ENCODE measurements around the gene WSCD1.

Gene WSCD1

GRCh38 chr17:6046431-6046830, 23.7 kb upstream of the WSCD1 start:
- no peak overlapping the region for H3K4me3 ChIP-seq (ENCODE audit: low read length)
- no peak for DNase-seq (ENCODE audit: low read depth)
- TF ChIP-seq CTCF (conservative IDR thresholded peaks at IDR 0.05; ENCODE audit: low read length) = no peak

GRCh38 chr17:6046931-6047330, 23.2 kb upstream of the WSCD1 start:
- no peak for TF ChIP-seq CTCF (conservative IDR thresholded peaks at IDR 0.05; ENCODE audit: low read length)
- no peak for DNase-seq (ENCODE audit: low read depth)

GRCh38 chr17:6047966-6048365, 22.2 kb upstream of the WSCD1 start:
- no peak for TF ChIP-seq CTCF (conservative IDR thresholded peaks at IDR 0.05; ENCODE audit: low read length)
- DNase-seq (ENCODE audit: low read depth) = peak; percentile 34
- no peak overlapping the region for H3K4me3 ChIP-seq (ENCODE audit: low read length)

More at GRCh38 chr17:6046931-6047330, 23.2 kb upstream of the WSCD1 start:
- H3K4me3 ChIP-seq (ENCODE audit: low read length) = no peak overlapping the region

DNA sequence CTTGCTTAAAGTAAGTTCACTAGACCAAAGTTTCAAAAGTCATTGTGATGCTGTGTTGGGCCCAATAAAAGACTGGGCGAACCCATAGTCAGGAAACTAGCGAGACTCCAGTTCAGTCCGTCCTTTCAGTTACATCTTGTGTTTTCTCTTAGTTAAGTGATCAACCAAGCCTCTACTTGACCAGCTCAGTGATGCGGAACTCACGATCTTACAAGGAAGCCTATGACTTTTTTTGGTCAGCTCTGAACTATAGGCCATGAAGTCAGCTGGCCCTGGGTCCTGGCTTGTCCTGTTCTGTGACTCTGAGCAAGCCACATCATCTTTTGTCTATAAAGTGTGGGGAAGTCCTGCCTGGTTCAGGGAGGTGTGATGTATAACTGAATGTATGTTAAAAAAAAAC, 21.7 kb upstream of the WSCD1 start:
- no peak for TF ChIP-seq CTCF (conservative IDR thresholded peaks at IDR 0.05; ENCODE audit: low read length)
- DNase-seq (ENCODE audit: low read depth) = no peak
- H3K4me3 ChIP-seq (ENCODE audit: low read length) = no peak overlapping the region

GRCh38 chr17:6052926-6053325, 17.3 kb upstream of the WSCD1 start:
- TF ChIP-seq CTCF (conservative IDR thresholded peaks at IDR 0.05; ENCODE audit: low read length) = no peak
- no peak overlapping the region for H3K4me3 ChIP-seq (ENCODE audit: low read length)
- DNase-seq (ENCODE audit: low read depth) = no peak

DNA sequence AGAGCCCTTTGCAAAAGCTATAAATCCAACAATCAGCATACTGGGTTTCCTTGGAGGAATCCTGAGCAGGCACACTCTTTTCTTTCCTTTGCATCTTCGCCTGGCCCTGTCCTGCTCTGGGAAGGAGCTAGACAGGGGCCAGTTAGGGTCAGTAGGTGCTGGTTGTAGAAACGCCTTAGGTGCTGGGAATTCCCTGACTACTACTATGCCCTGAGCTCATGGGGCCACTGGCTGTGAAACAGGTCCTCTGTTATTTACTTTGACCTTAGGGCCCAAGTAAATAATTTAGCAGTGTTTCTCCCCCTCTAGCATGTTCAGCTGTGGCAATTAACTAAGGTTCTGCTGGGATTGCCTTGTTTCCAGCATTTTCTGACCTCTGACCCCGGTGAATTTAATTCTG, 15.8 kb upstream of the WSCD1 start:
- no peak for DNase-seq (ENCODE audit: low read depth)
- no peak overlapping the region for H3K4me3 ChIP-seq (ENCODE audit: low read length)
- TF ChIP-seq CTCF (conservative IDR thresholded peaks at IDR 0.05; ENCODE audit: low read length) = no peak

DNA sequence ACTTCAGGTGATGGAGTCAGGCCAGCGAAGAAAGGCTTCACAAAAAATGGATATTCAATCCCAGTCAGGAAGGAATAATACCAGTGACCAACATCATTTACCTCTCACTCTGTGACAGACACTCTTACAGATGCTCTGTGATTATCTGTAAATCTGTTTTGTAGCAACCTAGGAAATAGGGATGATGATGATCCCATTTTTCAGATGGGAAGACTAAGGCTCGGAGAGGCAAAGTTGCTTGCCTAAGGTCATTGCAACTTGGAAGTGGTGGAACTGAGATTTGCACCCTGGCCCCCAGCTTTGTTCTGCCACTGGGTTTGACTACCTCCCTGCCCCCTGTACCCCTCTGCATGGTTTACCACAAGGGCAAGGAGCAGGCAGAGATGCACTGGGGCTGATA, 14.1 kb upstream of the WSCD1 start:
- TF ChIP-seq CTCF (conservative IDR thresholded peaks at IDR 0.05; ENCODE audit: low read length) = no peak
- DNase-seq (ENCODE audit: low read depth) = no peak
- no peak overlapping the region for H3K4me3 ChIP-seq (ENCODE audit: low read length)

Data from AG10803 (cell line).